Neural progenitor cell (in vitro differentiated cells): ENCODE results near the gene FBL. TPM values are rescaled to one million over a fixed set of nuclear protein-coding genes. Genes with fewer than 3 reads are reported as not detected.
"Not testable (repeated sequence)": the region's sequence is repeated elsewhere in the genome, so short reads cannot be mapped to it uniquely, and the experiment has no call there.

Experiments used
- DNase-seq: peaks from one replicate; pipeline ENCODE4 v3.0.0-alpha.2; 2016; ENCODE audit warnings: low spot score
- H2AFZ ChIP-seq: fragments of 200-600 bp; sonication (generic); replicated peaks from 2 replicates; pipeline ENCODE4 v1.6.1; 2016; ENCODE audit warnings: antibody characterized with exemption
- H3F3A ChIP-seq: fragments of 200-600 bp; sonication (generic); 2 replicates; pipeline ENCODE4 v1.6.1; 2016; ENCODE audit warnings: antibody characterized with exemption, low read depth
- H3K27ac ChIP-seq: fragments of 200-600 bp; sonication (generic); 2 replicates; pipeline ENCODE4 v1.5.1; 2016; ENCODE audit warnings: mild to moderate bottlenecking
- H3K27me3 ChIP-seq: fragments of 200-600 bp; sonication (generic); 2 replicates; pipeline ENCODE4 v1.6.1; 2016; ENCODE audit warnings: mild to moderate bottlenecking, moderate library complexity
- H3K36me3 ChIP-seq: fragments of 200-600 bp; sonication (generic); 2 replicates; pipeline ENCODE4 v1.5.1; 2016
- H3K4me1 ChIP-seq: fragments of 200-600 bp; sonication (generic); 2 replicates; pipeline ENCODE4 v1.6.1; 2016; ENCODE audit warnings: mixed run types
- H3K4me2 ChIP-seq: fragments of 200-600 bp; sonication (generic); 2 replicates; pipeline ENCODE4 v1.6.1; 2016
- H3K4me3 ChIP-seq: fragments of 200-600 bp; sonication (generic); 2 replicates; pipeline ENCODE4 v1.5.1; 2016
- H3K79me2 ChIP-seq: fragments of 200-600 bp; sonication (generic); 2 replicates; pipeline ENCODE4 v1.6.1; 2016; ENCODE audit warnings: low read depth
- H3K9ac ChIP-seq: fragments of 200-600 bp; sonication (generic); 2 replicates; pipeline ENCODE4 v1.6.1; 2016
- H3K9me3 ChIP-seq: fragments of 200-600 bp; sonication (generic); 2 replicates; pipeline ENCODE4 v1.5.1; 2016; ENCODE audit warnings: low read depth
- H4K20me1 ChIP-seq: fragments of 200-600 bp; sonication (generic); 2 replicates; pipeline ENCODE4 v1.6.1; 2016; ENCODE audit warnings: low read depth
- H3K27ac Mint-ChIP-seq: 3 replicates; pipeline ENCODE4 v1.8.0; 2021; ENCODE audit warnings: mixed read lengths
- H3K27me3 Mint-ChIP-seq: 2 replicates; pipeline ENCODE4 v1.8.0; 2022; ENCODE audit warnings: low read depth, mild to moderate bottlenecking, inconsistent platforms, moderate library complexity, mixed read lengths; ENCODE audit not compliant: insufficient read depth
- H3K36me3 Mint-ChIP-seq: 3 replicates; pipeline ENCODE4 v1.8.0; 2021; ENCODE audit warnings: mixed read lengths
- H3K4me1 Mint-ChIP-seq: 3 replicates; pipeline ENCODE4 v1.8.0; 2021; ENCODE audit warnings: mixed read lengths
- H3K4me3 Mint-ChIP-seq: 3 replicates; pipeline ENCODE4 v1.8.0; 2021; ENCODE audit warnings: mild to moderate bottlenecking, moderate library complexity, mixed read lengths
- H3K9me3 Mint-ChIP-seq: 3 replicates; pipeline ENCODE4 v1.8.0; 2020; ENCODE audit warnings: mixed read lengths
- CTCF ChIP-seq: fragments of 200-600 bp; sonication (generic); IDR thresholded peaks from 2 replicates; pipeline ENCODE4 v1.5.1; 2017; ENCODE audit warnings: antibody characterized with exemption, mild to moderate bottlenecking
- EZH2 ChIP-seq: fragments of 200-600 bp; sonication (generic); IDR thresholded peaks from 2 replicates; pipeline ENCODE4 v1.6.1; 2017; ENCODE audit warnings: antibody characterized with exemption, mild to moderate bottlenecking, moderate library complexity
- EZH2phosphoT487 ChIP-seq: fragments of 200-600 bp; sonication (generic); IDR thresholded peaks from 2 replicates; pipeline ENCODE4 v1.6.1; 2017; ENCODE audit warnings: antibody characterized with exemption
- total RNA-seq: library from RNA; depleted of rRNA; stranded (reverse); fragments of >200 nt; gene quantifications from 2 replicates; pipeline ENCODE4 v1.2.3, GENCODE V29; 2015; ENCODE audit warnings: low replicate concordance

The FBL gene
- total RNA-seq, 1 donor from 2014 or later = 428 TPM

DNA sequence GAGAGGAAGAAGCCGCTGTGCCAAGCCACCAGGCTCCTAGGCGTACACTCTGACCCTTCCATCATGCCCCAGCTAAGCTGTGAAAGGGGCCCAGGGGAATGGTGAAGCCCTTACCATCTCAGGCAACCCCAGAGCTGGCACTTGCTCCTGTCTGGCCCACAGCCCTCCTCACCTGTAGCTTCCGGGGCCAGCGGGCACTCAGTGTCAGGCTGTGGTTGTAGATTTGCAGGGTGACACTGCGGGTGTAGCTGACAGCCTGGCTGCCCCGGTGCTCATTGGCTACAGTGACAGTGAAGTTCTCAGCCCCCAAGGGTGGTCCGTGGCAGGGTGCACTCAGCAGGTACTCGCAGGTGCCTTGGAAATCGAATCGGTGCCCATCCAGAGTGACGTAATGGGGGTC, 30.3 kb upstream of the FBL start:
- not testable (repeated sequence) for H2AFZ ChIP-seq, H3K9me3 Mint-ChIP-seq, DNase-seq, H3K4me3 ChIP-seq, H3K4me2 ChIP-seq, H3K4me1 ChIP-seq, H3K27me3 Mint-ChIP-seq, H3K36me3 ChIP-seq, H3F3A ChIP-seq, H3K79me2 ChIP-seq, H3K4me3 Mint-ChIP-seq, H3K36me3 Mint-ChIP-seq, H3K9ac ChIP-seq, H3K27ac Mint-ChIP-seq, H3K27me3 ChIP-seq, H3K27ac ChIP-seq, H4K20me1 ChIP-seq, H3K4me1 Mint-ChIP-seq, H3K9me3 ChIP-seq

- not testable (repeated sequence) for H2AFZ ChIP-seq, H3K4me3 ChIP-seq, H3F3A ChIP-seq, H3K36me3 Mint-ChIP-seq, H3K9ac ChIP-seq, H3K27ac ChIP-seq, H3K27me3 ChIP-seq, H3K4me3 Mint-ChIP-seq, H3K4me1 Mint-ChIP-seq, H3K4me2 ChIP-seq, H3K27me3 Mint-ChIP-seq, H3K79me2 ChIP-seq, H4K20me1 ChIP-seq, H3K9me3 ChIP-seq, H3K36me3 ChIP-seq, H3K27ac Mint-ChIP-seq, H3K9me3 Mint-ChIP-seq, DNase-seq, H3K4me1 ChIP-seq
Observed at GRCh38 chr19:39875401-39875864, 29.3 kb upstream of the FBL start.

DNA sequence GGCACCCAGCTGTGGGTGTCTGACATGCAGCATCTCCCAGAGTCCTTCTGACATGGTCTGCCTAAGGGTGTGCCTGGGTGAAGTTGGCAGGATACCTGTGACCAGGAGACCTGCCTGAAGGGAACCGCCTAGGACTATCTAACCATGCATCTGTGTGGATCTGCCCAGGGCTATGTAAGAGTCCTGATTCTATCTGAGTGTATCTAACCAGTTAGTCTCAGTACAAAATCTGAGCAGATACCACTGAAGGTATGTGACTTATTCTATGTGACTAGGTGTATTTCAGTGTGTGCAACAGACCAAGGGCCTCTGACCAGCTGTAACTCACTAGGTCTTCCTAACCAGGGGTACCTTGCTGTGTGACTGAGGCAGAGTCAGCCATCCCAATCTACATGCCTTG, 28.2 kb upstream of the FBL start:
- Mint-ChIP-seq H3K27me3 (peaks cover 5% of the 10 kb centered on the region), H3K9me3 (no peaks in the 10 kb centered on the region)

GRCh38 chr19:39873385-39873784, 27.2 kb upstream of the FBL start:
- H3F3A ChIP-seq = no peaks in the 10 kb centered on the region
- H3K4me2 ChIP-seq = no peak overlapping the region
- Mint-ChIP-seq H3K4me3 (no peak overlapping the region), H3K27me3 (peaks cover 5% of the 10 kb centered on the region), H3K9me3 (no peaks in the 10 kb centered on the region), H3K36me3 (no peaks in the 10 kb centered on the region), H3K27ac (no peak overlapping the region), H3K4me1 (peaks cover 9% of the 10 kb centered on the region)
- H4K20me1 ChIP-seq = no peaks in the 10 kb centered on the region
- H3K9ac ChIP-seq = no peak overlapping the region
- H3K27me3 ChIP-seq = no peaks in the 10 kb centered on the region
- no peak overlapping the region for H3K27ac ChIP-seq
- H2AFZ ChIP-seq = no peak overlapping the region
- no peak for DNase-seq
- no peaks in the 10 kb centered on the region for H3K79me2 ChIP-seq
- H3K36me3 ChIP-seq = no peaks in the 10 kb centered on the region
- no peak overlapping the region for H3K4me3 ChIP-seq
- peaks cover 8% of the 10 kb centered on the region for H3K4me1 ChIP-seq
- TF ChIP-seq CTCF = no peak
- no peak for TF ChIP-seq EZH2
- no peaks in the 10 kb centered on the region for H3K9me3 ChIP-seq

More for the DNA sequence above, 28.2 kb upstream of the FBL start:
- Histone ChIP-seq H4K20me1 (no peaks in the 10 kb centered on the region), H3K9me3 (no peaks in the 10 kb centered on the region), H3K4me1 (peaks cover 8% of the 10 kb centered on the region), H3K27me3 (no peaks in the 10 kb centered on the region), H3K27ac (no peak overlapping the region), H3K36me3 (no peaks in the 10 kb centered on the region), H3K9ac (no peak overlapping the region), H2AFZ (no peak overlapping the region), H3K4me3 (no peak overlapping the region), H3K79me2 (no peaks in the 10 kb centered on the region), H3K4me2 (no peak overlapping the region), H3F3A (no peaks in the 10 kb centered on the region)
- no peaks in the 10 kb centered on the region for H3K36me3 Mint-ChIP-seq
- H3K4me1 Mint-ChIP-seq = peaks cover 7% of the 10 kb centered on the region
- H3K27ac Mint-ChIP-seq = no peak overlapping the region
- no peak overlapping the region for H3K4me3 Mint-ChIP-seq
- TF ChIP-seq CTCF (no peak), EZH2 (no peak), EZH2phosphoT487 (no peak)
- DNase-seq = no peak
